DOHH2 (cell line): ENCODE results near the gene FRMPD4.

Experiments used
- H3F3A ChIP-seq: fragments of 200-600 bp; sonication (generic), shearing (Covaris generic); 2 replicates; pipeline ENCODE4 v1.6.0; 2016; ENCODE audit warnings: antibody characterized with exemption, mild to moderate bottlenecking; ENCODE audit not compliant: control insufficient read depth, insufficient read depth
- H3K27ac ChIP-seq: fragments of 200-600 bp; sonication (generic); 2 replicates; pipeline ENCODE4 v1.5.1; 2014; ENCODE audit warnings: low read depth, mild to moderate bottlenecking, low read length, moderate library complexity
- H3K27me3 ChIP-seq: fragments of 200-600 bp; sonication (generic); 2 replicates; pipeline ENCODE4 v1.6.1; 2014; ENCODE audit warnings: mild to moderate bottlenecking, low read length, mixed read lengths; ENCODE audit not compliant: control insufficient read depth
- H3K36me3 ChIP-seq: fragments of 200-600 bp; sonication (generic); 2 replicates; pipeline ENCODE4 v1.6.1; 2014; ENCODE audit warnings: mild to moderate bottlenecking, low read length, moderate library complexity, mixed read lengths; ENCODE audit not compliant: control insufficient read depth
- H3K4me1 ChIP-seq: fragments of 200-600 bp; sonication (generic); 2 replicates; pipeline ENCODE4 v1.6.1; 2014; ENCODE audit warnings: mild to moderate bottlenecking, low read length, mixed read lengths; ENCODE audit not compliant: control insufficient read depth
- H3K4me2 ChIP-seq: fragments of 200-600 bp; sonication (generic); 2 replicates; pipeline ENCODE4 v1.6.0; 2014; ENCODE audit warnings: mild to moderate bottlenecking, low read length, moderate library complexity
- H3K4me3 ChIP-seq: fragments of 200-600 bp; sonication (generic); 2 replicates; pipeline ENCODE4 v1.5.1; 2014; ENCODE audit warnings: mild to moderate bottlenecking, low read length, mixed read lengths
- H3K79me2 ChIP-seq: fragments of 200-600 bp; sonication (generic); 2 replicates; pipeline ENCODE4 v1.6.1; 2014; ENCODE audit warnings: mild to moderate bottlenecking, low read length, mixed read lengths; ENCODE audit not compliant: control insufficient read depth
- H3K9me2 ChIP-seq: fragments of 200-600 bp; sonication (generic); replicated peaks from 2 replicates; pipeline ENCODE4 v1.6.1; 2014; ENCODE audit warnings: mild to moderate bottlenecking, low read length, mixed read lengths; ENCODE audit not compliant: control insufficient read depth
- H3K9me3 ChIP-seq: fragments of 200-600 bp; sonication (generic); 2 replicates; pipeline ENCODE4 v1.6.1; 2014; ENCODE audit warnings: antibody characterized with exemption, low read length, mixed read lengths; ENCODE audit not compliant: control insufficient read depth, insufficient read depth
- H4K20me1 ChIP-seq: fragments of 200-600 bp; sonication (generic); 2 replicates; pipeline ENCODE4 v1.6.0; 2014; ENCODE audit warnings: low read depth, mild to moderate bottlenecking, antibody characterized with exemption, low read length, moderate library complexity; ENCODE audit not compliant: control insufficient read depth, insufficient read depth
- CTCF ChIP-seq: fragments of 200-600 bp; sonication (generic); IDR thresholded peaks from one replicate; pipeline ENCODE4 v1.5.1; 2014; ENCODE audit warnings: antibody characterized with exemption, mild to moderate bottlenecking, low read depth, low read length; ENCODE audit not compliant: poor library complexity, severe bottlenecking
- EZH2phosphoT487 ChIP-seq: fragments of 200-600 bp; sonication (generic); IDR thresholded peaks from 2 replicates; pipeline ENCODE4 v1.6.1; 2017; ENCODE audit warnings: borderline replicate concordance, mild to moderate bottlenecking, antibody characterized with exemption, low read length, moderate library complexity, mixed read lengths

The FRMPD4 gene

GRCh38 chrX:12615061-12615460 lies 476.8 kb downstream of the FRMPD4 start:
- Histone ChIP-seq H3K27me3 (no peaks in the 10 kb centered on the region), H3K36me3 (no peaks in the 10 kb centered on the region), H3K9me3 (no peaks in the 10 kb centered on the region), H3K27ac (no peak overlapping the region), H4K20me1 (no peaks in the 10 kb centered on the region), H3K9me2 (no peaks in the 10 kb centered on the region), H3K79me2 (no peaks in the 10 kb centered on the region), H3F3A (no peaks in the 10 kb centered on the region), H3K4me1 (no peaks in the 10 kb centered on the region), H3K4me2 (no peak overlapping the region), H3K4me3 (no peak overlapping the region)
- TF ChIP-seq CTCF (no peak), EZH2phosphoT487 (no peak)

- H3K36me3 ChIP-seq: no peaks in the 10 kb centered on the region
- no peak overlapping the region for H3K27ac ChIP-seq
- H3F3A ChIP-seq: no peaks in the 10 kb centered on the region
- H3K9me3 ChIP-seq: no peaks in the 10 kb centered on the region
- H3K4me1 ChIP-seq: no peaks in the 10 kb centered on the region
- no peaks in the 10 kb centered on the region for H3K27me3 ChIP-seq
- H3K4me3 ChIP-seq: no peak overlapping the region
- H3K4me2 ChIP-seq: no peak overlapping the region
- no peaks in the 10 kb centered on the region for H4K20me1 ChIP-seq
- H3K79me2 ChIP-seq: no peaks in the 10 kb centered on the region
- no peaks in the 10 kb centered on the region for H3K9me2 ChIP-seq
- TF ChIP-seq CTCF: no peak
- TF ChIP-seq EZH2phosphoT487: no peak
Measured at GRCh38 chrX:12617241-12617640, 479.0 kb downstream of the FRMPD4 start.

- no peaks in the 10 kb centered on the region for H3K9me2 ChIP-seq
- no peaks in the 10 kb centered on the region for H3K36me3 ChIP-seq
- no peaks in the 10 kb centered on the region for H3K79me2 ChIP-seq
- no peaks in the 10 kb centered on the region for H4K20me1 ChIP-seq
- H3K27me3 ChIP-seq: no peaks in the 10 kb centered on the region
- no peak overlapping the region for H3K27ac ChIP-seq
- H3K9me3 ChIP-seq: no peaks in the 10 kb centered on the region
- H3F3A ChIP-seq: no peaks in the 10 kb centered on the region
- no peak overlapping the region for H3K4me2 ChIP-seq
- no peak overlapping the region for H3K4me3 ChIP-seq
- no peak for TF ChIP-seq EZH2phosphoT487
- TF ChIP-seq CTCF: no peak
- H3K4me1 ChIP-seq: no peaks in the 10 kb centered on the region
Measured at GRCh38 chrX:12647230-12647629, 509.0 kb downstream of the FRMPD4 start.

- Histone ChIP-seq H3F3A (no peaks in the 10 kb centered on the region), H3K79me2 (no peaks in the 10 kb centered on the region), H3K27me3 (no peaks in the 10 kb centered on the region), H3K9me3 (no peaks in the 10 kb centered on the region), H3K9me2 (no peaks in the 10 kb centered on the region), H3K4me3 (no peak overlapping the region), H3K4me2 (no peak overlapping the region), H3K4me1 (no peaks in the 10 kb centered on the region), H4K20me1 (no peaks in the 10 kb centered on the region), H3K36me3 (no peaks in the 10 kb centered on the region), H3K27ac (no peak overlapping the region)
- TF ChIP-seq EZH2phosphoT487 (no peak), CTCF (no peak)
Measured at GRCh38 chrX:12648995-12649394, 510.7 kb downstream of the FRMPD4 start.
